NCI-H2196 treated with DMSO at 0.1 percent for 48 hours (cell line): ENCODE measurements around the gene UPK3A.
"Not testable (repeated sequence)": the region's sequence is repeated elsewhere in the genome, so short reads cannot be mapped to it uniquely, and the experiment has no call there.

Experiments used
- DNase-seq: peaks from one replicate; lab custom pipeline; 2025; ENCODE audit not compliant: unreplicated experiment; lab: John Stamatoyannopoulos, UW

The UPK3A gene

DNA sequence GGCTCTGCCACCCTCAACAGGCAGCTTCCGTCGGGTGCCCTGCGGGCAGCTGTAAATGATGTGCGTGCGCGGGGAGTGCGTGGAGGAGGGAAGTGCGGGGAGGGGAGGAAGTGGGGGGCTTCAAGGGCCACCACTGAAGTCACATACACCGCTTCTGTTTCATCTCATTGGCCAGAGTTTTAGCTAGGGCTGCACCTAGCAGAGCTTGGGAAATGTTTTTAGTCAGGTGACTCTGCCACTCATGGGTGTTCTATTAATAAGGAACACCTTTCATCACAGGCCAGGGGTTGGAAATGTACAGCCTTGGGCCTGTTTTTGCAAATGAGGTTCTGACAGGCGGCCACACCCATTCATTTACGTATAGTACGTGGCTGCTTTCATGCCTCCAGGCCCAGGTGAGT, 39.6 kb downstream of the UPK3A start:
- DNase-seq, result no peak

DNA sequence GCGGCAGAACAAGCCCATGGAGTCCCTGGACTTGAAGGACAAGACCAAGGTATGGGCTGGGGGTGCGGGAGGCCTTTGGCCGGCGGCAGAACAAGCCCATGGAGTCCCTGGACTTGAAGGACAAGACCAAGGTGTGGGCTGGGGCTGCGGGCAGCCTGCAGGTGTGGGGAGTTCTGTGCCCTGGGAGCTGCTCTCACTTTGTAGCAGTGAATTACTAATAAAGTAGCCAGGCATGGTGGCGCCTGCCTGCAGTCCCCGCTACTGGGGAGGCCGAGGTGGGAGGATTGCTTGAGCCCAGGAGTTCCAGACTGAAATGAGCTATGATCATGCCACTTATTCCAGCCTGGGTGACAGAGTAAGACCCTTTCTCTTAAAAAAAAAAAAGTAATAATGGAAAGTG, 43.5 kb downstream of the UPK3A start:
- not testable (repeated sequence) for DNase-seq

DNA sequence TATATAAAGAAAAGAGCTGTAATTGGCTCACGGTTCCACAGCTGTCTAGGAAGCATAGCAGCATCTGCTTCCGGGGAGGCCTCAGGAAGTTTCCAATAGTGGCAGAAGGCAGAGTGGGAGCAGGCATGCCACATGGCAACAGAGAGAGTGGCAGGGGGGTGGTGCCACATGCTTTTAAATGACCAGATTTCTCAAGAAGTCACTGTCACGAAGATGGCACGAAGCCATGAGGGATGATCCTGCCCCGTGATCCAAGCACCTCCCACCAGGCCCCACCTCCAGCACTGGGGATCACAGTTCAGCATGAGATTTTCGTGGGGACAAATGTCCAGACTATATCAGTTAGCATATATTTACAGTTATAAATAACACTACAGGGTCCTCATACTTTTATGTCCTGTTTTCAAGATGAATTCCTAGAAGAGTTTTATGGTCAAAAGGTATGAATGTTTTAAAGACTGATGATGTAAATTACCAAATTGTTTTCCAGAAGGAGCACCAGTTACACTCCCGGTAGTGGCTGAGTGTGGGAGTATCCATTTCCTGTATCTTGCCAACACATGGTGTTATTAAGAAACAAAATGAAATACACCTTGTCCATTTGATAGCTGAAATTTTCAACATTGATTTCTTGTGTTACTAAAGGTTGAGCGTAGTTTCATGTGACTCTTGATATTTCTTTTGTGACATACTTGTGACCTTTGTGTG, 44.2 kb downstream of the UPK3A start:
- DNase-seq, result no peak

DNA sequence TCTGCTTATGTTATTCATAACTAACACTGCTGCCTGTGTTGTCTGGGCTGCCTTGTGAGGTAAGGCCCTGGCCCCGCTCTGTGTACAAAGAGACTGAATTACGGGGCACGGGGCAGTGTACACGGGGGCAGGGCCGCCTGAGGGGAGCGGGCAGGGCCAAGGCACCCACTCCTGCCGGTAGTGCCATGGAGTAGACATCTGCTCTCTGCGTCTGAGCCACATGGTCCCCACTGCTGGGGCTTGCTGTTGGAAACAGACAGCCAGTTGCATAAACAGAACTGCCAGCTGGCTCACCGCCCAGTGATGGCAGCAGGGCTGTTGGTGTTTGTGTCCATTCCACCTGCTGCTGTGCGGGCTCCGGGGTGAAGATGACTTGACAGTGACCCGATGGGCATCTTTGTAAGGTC, 44.8 kb downstream of the UPK3A start:
- DNase-seq, result peak; percentile 75

DNA sequence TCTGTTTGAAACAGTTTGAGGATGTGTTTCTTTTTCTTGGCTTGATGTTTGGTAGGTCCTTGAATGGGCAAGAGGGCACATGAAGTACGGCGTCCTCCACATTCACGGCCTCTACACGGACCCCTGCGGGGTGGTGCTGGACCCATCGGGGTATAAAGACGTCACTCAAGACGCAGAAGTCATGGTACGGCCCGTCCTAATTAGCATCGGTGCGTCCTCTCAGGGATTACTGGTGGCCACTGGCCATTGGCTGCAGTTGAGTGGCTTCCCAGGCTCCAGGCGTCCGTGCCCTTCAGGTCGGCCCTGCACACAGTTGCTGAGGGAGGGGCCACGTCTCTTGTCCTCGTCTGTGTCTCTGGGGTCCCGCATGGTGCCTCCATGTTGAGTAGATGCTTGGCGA, 45.8 kb downstream of the UPK3A start:
- DNase-seq, result no peak

DNA sequence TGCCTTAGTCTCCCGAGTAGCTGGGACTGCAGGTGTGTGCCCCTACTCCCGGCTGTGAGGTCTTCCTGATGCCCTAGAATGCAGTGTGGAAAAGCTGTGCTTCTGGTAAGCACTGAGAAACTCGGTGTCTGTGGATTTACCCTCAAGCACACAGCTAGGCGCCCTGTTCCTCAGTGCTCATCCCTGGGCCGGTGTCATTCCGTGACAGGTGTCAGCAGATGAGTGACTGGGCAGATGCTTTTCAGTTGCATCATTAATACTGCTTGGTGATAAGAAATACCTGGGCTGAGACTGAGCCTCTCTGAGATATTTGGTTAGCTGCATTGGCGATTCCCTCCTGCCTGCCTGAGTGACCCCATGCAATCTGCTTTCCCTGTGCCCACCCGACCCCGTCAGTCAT, 46.7 kb downstream of the UPK3A start:
- DNase-seq, result no peak

DNA sequence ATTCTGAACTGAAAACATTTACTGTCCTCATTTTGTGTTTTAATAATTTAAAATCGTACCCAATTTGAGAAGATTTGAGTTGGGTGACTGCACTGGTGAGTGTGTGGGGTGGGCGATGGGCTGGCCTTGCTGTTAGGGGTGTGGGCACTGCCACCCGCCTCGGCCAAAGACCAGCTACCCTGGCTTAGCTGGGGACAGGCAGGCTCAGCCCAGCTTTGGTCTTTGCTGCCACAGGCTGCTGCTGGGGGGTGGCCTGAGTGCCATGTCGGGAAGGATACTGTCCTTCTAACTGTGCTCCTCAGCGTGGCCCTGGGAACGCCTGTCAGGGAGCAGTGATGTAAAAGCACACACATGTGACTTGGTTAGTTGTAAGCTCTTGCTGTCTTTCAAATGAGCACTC, 47.3 kb downstream of the UPK3A start:
- no peak for DNase-seq

DNA sequence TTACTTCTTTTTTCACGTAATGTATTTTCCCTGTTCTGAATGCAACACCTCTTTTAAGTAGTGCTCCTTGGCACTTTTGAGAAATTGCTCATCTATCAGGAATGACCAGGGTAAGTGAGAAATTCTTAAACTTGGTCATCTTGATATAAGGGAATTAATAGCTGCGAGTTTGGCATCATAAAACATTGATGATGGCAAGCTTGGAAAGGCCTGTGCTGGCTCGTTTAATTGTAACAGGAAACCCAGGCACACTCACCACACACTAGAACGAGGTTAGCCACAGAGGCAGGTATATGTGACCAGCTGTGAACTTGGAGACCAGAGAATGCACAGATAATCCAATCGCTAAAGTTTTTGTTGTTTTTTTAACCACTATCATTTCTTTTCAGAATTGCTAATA, 49.3 kb downstream of the UPK3A start:
- no peak for DNase-seq

DNA sequence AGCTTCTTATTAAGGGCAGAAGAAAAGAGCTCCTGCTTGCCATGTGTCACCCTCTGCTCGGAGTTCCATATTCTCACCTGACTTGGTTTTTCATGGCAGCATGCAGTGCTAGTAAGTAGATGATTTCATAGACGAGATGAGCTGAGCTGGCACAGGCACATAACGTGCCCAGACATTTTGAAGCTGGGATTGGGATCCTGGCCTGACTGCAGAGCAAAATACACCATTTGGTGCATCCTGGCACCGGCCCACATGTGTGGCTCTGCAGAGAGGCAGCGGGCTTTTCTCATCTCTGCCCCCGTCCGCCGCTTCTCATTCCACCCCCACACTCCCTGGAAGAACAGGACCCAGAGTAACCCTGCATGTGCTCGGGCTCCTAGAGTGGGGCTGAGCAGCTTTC, 49.8 kb downstream of the UPK3A start:
- DNase-seq, result no peak

DNA sequence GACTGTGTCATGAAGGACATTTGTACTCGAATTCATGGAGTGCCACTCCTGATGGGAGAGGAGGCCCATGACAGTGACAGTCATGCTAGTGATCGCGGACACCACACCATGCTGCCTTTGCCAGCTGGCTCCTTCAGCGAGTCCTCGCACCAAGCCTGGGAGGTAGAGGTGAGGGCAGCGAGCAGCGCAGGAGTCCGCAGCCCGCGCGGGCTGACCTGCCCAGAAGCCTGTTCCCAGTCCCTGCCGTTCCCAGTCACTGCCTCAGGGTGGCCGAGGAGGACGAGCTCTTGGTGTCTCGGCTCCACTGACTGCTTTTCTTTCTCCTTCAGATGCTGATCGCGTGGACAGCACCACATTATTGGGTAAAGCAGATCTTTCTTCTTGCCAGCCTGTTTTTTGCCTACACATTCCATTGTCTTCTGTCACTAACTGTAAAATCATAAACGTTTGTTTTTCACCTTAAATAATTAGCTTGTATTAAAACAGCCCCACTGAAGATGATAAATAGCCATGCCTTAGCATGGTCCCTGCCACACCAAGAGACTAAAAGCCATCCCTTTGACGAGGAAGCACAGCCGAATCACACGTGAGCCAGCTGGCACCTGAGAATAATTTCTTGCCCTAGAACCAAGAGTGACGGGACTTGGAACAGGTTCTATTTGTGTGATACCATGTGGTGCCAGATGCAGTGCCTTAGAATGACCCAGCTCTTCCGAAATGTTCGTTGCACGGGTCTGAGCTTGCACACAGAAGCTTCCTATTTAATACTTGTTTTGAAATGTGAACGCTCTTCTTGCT, 50.5 kb downstream of the UPK3A start:
- no peak for DNase-seq

DNA sequence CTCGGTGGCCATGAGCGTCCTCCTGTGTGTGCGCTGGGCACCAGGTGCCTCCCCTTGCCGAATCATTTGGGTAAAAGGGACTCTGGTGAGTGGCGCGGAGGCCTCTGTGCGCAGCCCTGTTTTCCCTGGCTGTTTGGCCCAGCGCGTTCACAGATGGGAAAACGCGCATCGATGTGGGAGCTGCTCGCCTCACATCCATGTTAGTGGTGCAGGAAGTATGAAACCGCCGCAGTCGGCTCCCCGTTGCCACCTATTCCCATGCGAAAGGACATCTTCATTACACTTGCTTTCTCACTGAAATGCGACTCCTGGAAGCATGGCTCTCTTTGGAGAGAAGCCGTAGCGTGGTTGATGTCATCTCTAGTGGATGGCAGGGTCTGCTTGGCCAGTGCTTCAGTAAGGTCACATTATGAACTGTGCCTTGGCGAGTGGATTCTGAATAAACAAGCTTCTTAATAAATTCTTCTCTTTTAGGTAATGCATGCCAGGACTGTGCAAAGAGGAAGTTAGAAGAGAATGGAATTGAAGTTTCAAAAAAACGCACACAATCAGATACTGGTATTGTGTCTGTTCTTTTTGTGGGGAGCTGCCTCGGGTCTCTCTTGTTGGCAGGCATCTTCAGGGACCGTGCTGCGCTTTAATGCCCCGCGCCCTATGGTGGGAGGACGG, 51.2 kb downstream of the UPK3A start:
- no peak for DNase-seq

DNA sequence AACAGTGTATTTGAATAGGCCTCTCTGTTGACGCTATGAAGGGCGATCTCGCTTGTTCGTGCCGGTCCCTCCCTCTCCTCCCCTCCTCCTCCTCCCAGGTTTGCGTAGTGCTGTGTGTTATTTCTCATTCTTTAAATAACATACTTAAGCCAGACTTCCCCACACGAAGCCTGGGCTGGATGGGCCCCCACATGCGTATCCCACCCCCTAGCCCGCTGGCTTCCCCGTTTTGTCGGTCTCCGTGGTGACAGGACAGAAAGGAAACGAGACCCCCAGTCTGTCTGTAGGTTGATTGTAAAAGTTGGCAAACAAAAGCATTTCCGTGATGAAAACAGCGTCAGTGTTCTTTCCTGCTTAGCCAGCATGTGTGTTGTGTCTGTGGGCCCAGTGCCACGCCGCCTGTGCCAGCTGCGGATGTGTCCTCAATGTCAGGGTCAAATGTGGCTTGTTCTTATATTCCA, 52.3 kb downstream of the UPK3A start:
- peak; percentile 63 for DNase-seq

DNA sequence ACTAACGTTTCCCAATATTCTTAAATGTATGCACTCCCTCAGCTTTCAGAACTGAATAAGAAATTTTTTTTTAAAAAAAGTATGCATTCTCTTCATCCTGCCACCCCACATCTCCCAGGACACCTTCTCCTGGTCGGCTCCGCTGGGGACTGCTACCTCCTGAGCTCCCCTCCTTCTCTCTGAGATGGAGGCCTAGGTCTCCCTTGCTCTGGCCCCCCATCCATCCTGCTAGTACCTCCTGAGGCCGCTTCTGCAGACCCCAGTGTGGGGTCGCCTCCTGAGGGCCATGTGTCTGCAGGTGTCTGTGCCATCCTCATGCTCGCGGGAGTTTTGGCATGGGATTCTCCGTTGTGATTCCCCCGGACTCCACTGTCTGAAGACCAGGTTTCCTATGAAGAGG, 52.8 kb downstream of the UPK3A start:
- DNase-seq, result no peak

DNA sequence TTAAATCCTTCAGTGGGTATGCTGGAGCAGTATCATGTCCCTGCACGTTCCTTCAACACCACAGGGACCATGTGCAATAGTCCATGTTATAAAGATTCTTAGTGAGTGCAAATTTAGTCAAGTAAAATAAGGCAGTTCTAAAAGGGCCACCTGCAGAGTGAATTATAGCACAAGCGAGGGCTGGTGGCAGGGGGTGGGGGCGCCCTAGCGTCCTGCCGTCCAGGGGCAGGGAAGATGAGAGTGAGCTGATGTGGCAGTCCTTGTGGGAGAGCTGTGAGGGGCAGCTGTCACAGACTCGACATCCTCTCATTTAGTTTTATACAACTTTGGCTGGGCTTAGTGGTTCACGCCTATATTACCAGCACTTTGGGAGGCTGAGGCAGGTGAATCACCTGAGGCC, 54.0 kb downstream of the UPK3A start:
- DNase-seq, result no peak

DNA sequence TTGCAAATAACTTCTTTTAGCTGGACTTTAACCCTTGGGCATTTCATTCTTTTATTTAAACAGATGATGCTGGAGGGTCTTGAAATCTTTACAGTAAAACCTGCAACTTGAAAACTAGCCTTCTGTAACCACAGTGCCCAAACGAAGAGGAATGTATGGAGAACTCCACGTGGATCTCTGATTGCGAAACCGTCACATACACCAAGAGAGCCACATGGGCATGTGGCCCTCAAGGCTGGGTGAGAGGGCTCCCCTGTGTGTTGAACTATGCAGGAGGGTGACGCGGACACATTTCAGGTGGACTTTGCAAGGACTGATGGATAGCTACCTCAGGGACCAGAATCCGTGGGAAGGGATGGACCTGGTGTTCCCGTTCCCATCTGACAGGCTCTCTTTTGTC, 55.6 kb downstream of the UPK3A start:
- DNase-seq, result no peak

DNA sequence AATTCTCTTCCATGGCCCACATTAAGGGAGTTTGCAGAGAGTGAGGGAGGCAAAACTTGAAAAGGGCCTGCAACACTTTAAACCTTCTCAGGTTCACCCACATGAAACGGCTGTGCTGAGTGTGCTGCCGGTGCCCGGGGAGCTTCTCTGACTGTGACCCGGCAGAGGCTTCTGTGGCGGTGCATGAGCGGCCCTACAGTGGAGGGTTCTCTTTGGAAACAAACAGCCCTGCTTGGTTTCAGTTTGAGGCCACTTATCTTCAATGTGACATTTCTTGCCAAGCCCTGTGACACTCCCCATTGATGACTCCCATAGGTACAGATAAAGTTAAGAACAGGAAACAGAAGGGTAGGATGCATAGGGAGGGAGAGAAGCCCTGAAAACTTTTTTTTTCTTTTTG, 56.7 kb downstream of the UPK3A start:
- no peak for DNase-seq

DNA sequence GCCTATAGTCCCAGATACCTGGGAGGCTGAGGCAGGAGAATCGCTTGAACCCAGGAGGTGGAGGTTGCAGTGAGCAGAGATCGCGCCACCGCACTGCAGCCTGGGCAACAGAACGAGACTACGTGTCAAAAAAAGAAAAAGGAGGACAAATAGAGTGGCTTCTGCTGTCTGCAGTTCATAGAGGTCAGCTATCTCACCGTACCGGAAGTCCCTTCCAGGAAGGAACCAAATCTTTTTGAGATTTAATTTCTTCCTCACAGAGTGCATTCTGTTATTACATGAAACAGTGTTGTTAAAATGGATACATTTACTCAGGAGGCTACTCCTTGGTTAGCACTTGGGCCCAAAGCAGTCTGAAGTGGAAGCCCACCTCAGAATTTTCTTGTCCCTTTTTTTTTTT, 58.4 kb downstream of the UPK3A start:
- DNase-seq, result no peak

DNA sequence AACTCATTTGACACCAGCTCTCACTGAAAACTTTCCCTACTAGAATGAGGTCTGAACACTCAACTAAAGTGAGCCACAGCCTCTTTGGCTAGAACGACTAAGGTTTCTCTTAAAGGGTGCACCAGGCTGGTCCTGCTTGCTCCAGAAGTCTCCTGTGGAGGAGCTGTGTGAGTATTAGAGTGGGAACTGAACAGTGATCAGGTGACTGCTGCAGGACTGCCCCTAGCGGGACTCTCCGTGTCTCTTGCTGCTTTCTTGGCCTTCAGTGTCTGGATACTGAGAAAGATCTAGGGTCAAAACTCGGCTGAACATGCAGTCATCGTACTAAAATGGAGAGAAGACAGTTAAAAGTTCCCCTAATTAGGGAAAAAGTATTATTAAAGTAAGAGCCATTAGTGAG, 59.6 kb downstream of the UPK3A start:
- DNase-seq, result no peak
